Lung microvascular endothelial cell (primary cell): ENCODE data around the gene THEMIS. TPM values are rescaled to one million over a fixed set of nuclear protein-coding genes. Genes with fewer than 3 reads are reported as not detected.
"Not testable (repeated sequence)": the region's sequence is repeated elsewhere in the genome, so short reads cannot be mapped to it uniquely, and the experiment has no call there.

Experiments
- DNase-seq, 2 donors: peaks; one replicate each; pipeline versions ENCODE4 v3.0.0 to v3.0.0-alpha.2; 2010; ENCODE audit warnings: low read depth in 2 of 2
- total RNA-seq: library from RNA; depleted of rRNA; stranded (reverse); fragments of >200 nt; gene quantifications from 2 replicates; pipeline ENCODE4 v1.2.1, GENCODE V29; 2014

Gene THEMIS
- total RNA-seq, 1 donor from 2014 or later, result not detected

DNA sequence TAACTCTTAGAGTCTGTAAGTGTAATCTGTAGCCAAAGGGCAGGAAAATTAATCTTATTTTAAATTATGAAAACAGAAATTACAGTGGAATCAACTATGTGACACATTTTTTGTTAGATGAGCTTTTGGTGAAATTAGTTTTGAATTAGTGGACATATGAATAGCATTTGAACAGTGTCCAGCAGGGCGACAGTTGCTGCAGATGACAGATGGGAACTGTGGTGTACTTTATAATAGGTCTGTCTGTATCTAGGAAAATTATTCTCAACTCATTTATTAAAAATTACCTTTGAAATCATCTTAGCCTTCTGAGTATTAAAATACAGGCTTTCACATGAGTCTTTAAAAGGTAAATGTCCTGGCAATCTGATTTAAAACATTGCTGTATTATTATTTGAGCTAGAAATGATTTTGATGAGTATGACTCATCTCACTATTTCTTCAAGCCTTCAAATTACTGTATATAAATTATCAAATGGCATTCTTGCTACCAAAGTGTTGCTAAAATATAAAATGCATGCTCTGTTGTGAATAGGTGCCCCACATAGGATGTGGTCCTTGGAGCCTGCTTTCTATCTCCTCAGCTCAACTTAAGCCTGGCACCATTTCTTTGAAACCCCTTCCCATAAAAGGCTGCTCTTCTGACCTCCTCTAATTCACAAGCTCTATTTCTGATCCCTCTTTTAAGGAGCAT, 173.5 kb downstream of the THEMIS start:
- DNase-seq, result no peak

DNA sequence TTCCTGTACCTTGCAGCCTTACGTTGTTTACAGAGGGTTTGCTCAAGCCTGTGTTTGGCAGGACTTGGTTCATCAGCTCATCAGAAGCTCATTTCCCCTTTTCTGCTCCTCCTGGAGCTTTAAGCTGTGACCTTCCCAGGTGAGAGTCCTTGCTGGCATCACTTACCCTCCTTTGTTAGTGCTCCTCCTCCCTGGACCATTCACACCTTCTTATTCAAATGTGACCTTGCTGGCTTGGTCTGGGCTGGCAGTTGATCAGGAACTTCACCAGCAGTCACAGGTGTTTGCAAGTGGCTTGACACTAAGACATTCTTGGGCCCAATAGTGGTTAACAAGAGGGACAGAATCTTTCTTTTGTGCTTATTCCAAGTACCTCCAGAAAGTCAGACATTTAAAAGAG, 175.0 kb downstream of the THEMIS start:
- DNase-seq, result no peak

DNA sequence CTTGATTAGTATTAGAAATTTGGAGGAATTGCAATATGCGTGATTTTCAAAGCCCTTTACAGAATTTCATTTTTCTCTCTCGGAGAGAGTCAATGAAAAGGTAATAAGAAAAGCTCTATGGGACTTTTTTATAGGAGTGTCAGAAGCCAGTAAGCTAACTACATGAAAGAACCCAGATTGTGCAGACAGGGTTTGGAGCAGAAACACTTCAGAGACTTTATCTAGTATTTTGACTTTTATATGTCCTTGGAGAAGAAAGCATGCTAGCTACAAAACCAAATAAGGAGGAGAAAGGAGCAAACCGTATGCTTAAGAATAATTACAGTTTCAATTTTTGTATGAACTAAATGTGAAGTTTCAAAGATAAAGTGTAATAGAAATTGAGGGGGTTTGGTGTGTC, 182.2 kb downstream of the THEMIS start:
- no peak for DNase-seq

- DNase-seq, result no peak
Observed at GRCh38 chr6:127717384-127717783, 183.5 kb downstream of the THEMIS start.

GRCh38 chr6:127716465-127716864, 184.4 kb downstream of the THEMIS start:
- no peak for DNase-seq

DNA sequence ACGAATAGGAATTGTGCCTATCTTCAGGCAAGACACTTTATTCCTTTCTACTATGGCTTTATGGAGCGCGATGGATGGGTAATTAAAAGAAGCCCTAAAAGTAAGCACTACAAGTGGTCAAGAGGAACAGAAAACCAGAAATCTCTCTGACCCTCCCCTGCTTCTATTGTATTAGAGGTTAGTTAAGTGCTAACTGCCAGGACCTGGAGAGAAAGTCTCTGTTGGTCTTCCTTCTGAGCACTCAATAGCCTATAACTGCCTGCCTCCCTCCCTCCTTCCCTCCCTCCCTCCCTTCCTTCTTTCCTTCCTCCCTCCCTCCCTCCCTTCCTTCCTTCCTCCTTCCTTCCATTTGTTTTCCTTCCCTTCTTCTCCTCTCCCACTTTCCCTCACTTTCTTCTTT, 190.2 kb downstream of the THEMIS start:
- DNase-seq, result no peak

- no peak for DNase-seq
Observed at GRCh38 chr6:127706216-127706615, 194.6 kb downstream of the THEMIS start.

GRCh38 chr6:127695108-127695507, 205.8 kb downstream of the THEMIS start:
- no peak for DNase-seq

- DNase-seq, result no peak
Observed at GRCh38 chr6:127691146-127691545, 209.7 kb downstream of the THEMIS start.

- DNase-seq, result no peak
Observed at GRCh38 chr6:127690588-127690987, 210.3 kb downstream of the THEMIS start.

GRCh38 chr6:127690092-127690491, 210.8 kb downstream of the THEMIS start:
- peak; percentile 3 to 12 for DNase-seq

DNA sequence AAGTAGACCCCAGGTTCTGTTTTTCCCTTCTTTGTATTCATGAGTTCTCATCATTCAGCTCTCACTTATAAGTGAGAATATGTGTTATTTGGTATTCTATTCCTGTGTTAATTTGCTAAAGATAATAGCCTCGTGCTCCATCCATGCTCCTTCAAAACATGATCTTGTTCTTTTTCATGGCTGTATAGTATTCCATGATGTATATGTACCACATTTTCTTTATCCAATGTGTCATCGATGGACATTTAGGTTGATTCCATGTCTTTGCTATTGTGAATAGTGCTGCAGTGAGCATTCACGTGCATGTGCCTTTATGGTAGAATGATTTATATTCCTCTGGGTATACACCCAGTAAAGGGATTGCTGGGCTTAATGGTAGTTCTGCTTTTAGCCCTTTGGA, 213.4 kb downstream of the THEMIS start:
- DNase-seq, result not testable (repeated sequence)

DNA sequence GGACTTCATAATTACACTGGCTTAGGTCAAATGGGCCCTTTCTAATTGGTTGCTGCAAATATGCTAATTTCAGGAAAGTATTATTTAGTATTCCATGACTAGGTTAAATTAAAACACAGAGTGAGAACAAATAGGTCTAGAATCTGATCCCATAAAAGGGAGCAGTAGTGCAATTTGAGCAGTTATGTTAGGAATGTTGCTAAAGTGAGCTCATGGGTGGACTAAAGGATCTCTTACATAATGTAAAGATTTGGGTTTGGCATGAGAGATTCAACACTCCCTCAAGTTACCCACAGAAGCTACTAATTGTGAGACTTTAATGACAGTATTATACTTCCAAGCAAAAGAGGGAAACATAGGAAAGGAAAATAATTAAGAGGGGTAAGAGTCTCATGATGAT, 214.8 kb downstream of the THEMIS start:
- no peak for DNase-seq

GRCh38 chr6:127684501-127684900, 216.4 kb downstream of the THEMIS start:
- DNase-seq, result no peak
